IPS-NIHi7 (cell line): ENCODE data around the gene PGAP1.

ENCODE experiments used
- DNase-seq: peaks from one replicate; pipeline ENCODE4 v3.0.0; 2012; ENCODE audit warnings: mixed read lengths; ENCODE audit errors: extremely low spot score

Gene PGAP1

DNA sequence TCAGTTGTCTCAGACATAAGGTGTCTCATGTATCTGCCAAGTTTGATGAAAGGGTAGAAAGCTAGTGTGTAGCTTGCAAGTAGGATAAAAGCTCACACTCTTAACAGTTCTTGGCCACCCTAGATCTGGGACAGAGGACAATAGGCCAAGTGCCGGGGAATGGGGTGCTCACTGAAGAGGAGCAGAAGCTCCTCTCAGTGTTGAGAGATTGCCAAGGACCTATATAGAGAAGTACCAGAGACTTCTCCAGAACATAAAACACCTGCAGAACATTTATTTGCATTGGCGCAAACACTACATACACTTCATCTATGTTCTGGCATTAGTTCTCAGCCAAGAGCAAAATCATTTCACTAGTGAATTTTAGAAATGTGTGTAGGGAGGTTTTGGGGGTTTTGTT is 124.1 kb downstream of the PGAP1 start:
- DNase-seq, result no peak

GRCh38 chr2:196801674-196802261 is 124.7 kb downstream of the PGAP1 start:
- no peak for DNase-seq

- peak; percentile 10 for DNase-seq
These were observed 127.5 kb downstream of the PGAP1 start for GRCh38 chr2:196798980-196799379.

GRCh38 chr2:196792865-196793264 is 133.6 kb downstream of the PGAP1 start:
- no peak for DNase-seq

GRCh38 chr2:196783431-196784094 is 142.9 kb downstream of the PGAP1 start:
- peak; percentile 11 for DNase-seq
